DND-41 (cell line): ENCODE data around the gene CEP63.

ENCODE experiments used
- ATAC-seq: fragments of 200-7000 bp; cut with Tn5 transposase; 3 replicates; pipeline ENCODE4 v1.9.1; 2021; ENCODE audit warnings: low read depth; ENCODE audit not compliant: insufficient read depth
- DNase-seq: peaks from one replicate; pipeline ENCODE4 v3.0.0-alpha.2; 2020
- H2AFZ ChIP-seq: 2 replicates; pipeline ENCODE4 v1.6.0; 2012; ENCODE audit warnings: low read depth, low read length
- H3K27ac ChIP-seq: 2 replicates; pipeline ENCODE4 v1.5.1; 2012; ENCODE audit warnings: low read length, inconsistent platforms
- H3K27me3 ChIP-seq: fragments of 200-600 bp; sonication (generic); 2 replicates; pipeline ENCODE4 v1.6.0; 2012; ENCODE audit warnings: low read length, mild to moderate bottlenecking, inconsistent platforms; ENCODE audit not compliant: insufficient read depth, poor library complexity
- H3K36me3 ChIP-seq: 2 replicates; pipeline ENCODE4 v1.5.1; 2012; ENCODE audit warnings: low read length, inconsistent platforms; ENCODE audit not compliant: insufficient read depth
- H3K4me1 ChIP-seq: 2 replicates; pipeline ENCODE4 v1.5.1; 2012; ENCODE audit warnings: mild to moderate bottlenecking, low read length; ENCODE audit not compliant: insufficient read depth
- H3K4me2 ChIP-seq: 2 replicates; pipeline ENCODE4 v1.6.0; 2012; ENCODE audit warnings: mild to moderate bottlenecking, moderate library complexity, low read length, inconsistent platforms; ENCODE audit not compliant: insufficient read depth
- H3K4me3 ChIP-seq, 2 experiments: fragments of 200-600 bp in 1 of 2; shearing (Covaris generic) in 1 of 2; 2 replicates each; pipeline ENCODE4 v1.5.1; 2012 to 2016; ENCODE audit warnings: inconsistent platforms in 2 of 2, low read length in 2 of 2, mild to moderate bottlenecking in 2 of 2, low read depth in 1 of 2, moderate library complexity in 1 of 2
- H3K79me2 ChIP-seq: 2 replicates; pipeline ENCODE4 v1.6.0; 2012; ENCODE audit warnings: low read length, inconsistent platforms; ENCODE audit not compliant: insufficient read depth
- H3K9ac ChIP-seq: 2 replicates; pipeline ENCODE4 v1.6.0; 2012; ENCODE audit warnings: low read depth, mild to moderate bottlenecking, inconsistent platforms, low read length, moderate library complexity
- H3K9me3 ChIP-seq: 2 replicates; pipeline ENCODE4 v1.5.1; 2012; ENCODE audit warnings: low read length, moderate library complexity, mild to moderate bottlenecking, inconsistent platforms; ENCODE audit not compliant: insufficient read depth, severe bottlenecking
- H4K20me1 ChIP-seq: 2 replicates; pipeline ENCODE4 v1.6.0; 2012; ENCODE audit warnings: low read length; ENCODE audit not compliant: insufficient read depth
- EZH2 ChIP-seq: IDR thresholded peaks from 3 replicates; pipeline ENCODE4 v1.6.1; 2012; ENCODE audit warnings: borderline replicate concordance, low read depth, mild to moderate bottlenecking, moderate library complexity, low read length, inconsistent platforms; ENCODE audit not compliant: severe bottlenecking
- TF ChIP-seq, protein P1 (sequence below): IDR thresholded peaks from 2 replicates; pipeline ENCODE4 v1.5.1; 2012; ENCODE audit warnings: borderline replicate concordance, low read length, moderate library complexity, mild to moderate bottlenecking; ENCODE audit not compliant: poor library complexity, severe bottlenecking; ENCODE audit errors: extremely low read depth

CEP63 gene

DNA sequence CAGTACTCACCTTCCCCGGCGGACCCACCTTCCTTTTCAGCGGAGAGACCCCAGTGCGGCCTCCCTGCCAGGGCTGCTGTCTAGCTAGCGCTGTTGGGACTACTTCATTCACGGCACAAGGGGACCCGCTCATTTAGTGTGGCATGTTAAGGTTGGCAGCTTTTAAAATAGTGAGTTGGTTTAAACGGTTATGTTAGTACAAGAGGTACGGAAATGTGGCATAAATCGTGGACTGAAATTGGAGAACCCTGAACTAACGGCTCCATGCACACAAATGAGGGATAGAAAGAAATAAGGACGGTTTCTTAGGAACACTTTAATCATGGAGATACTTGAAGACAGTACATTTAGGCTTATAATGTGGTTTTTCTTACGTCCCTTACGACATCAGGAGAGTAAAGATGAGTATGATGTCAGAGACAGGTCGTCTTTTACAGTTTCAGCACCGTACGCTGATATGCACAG is 752 bp downstream of the CEP63 start:
- ATAC-seq (peak; percentile 39), DNase-seq (peak; percentile 46)
- Histone ChIP-seq H4K20me1 (no peaks in the 10 kb centered on the region), H3K4me2 (peak overlapping the region; percentile 78), H3K4me3 (peak overlapping the region; percentile 88 to 91), H2AFZ (peak overlapping the region; percentile 75), H3K9ac (peak overlapping the region; percentile 94), H3K27ac (peak overlapping the region; percentile 92), H3K9me3 (no peaks in the 10 kb centered on the region), H3K79me2 (peaks cover 81% of the 10 kb centered on the region), H3K27me3 (no peaks in the 10 kb centered on the region), H3K36me3 (peaks cover 25% of the 10 kb centered on the region), H3K4me1 (peaks cover 39% of the 10 kb centered on the region)
- no peak for TF ChIP-seq EZH2
- TF ChIP-seq, protein P1, sequence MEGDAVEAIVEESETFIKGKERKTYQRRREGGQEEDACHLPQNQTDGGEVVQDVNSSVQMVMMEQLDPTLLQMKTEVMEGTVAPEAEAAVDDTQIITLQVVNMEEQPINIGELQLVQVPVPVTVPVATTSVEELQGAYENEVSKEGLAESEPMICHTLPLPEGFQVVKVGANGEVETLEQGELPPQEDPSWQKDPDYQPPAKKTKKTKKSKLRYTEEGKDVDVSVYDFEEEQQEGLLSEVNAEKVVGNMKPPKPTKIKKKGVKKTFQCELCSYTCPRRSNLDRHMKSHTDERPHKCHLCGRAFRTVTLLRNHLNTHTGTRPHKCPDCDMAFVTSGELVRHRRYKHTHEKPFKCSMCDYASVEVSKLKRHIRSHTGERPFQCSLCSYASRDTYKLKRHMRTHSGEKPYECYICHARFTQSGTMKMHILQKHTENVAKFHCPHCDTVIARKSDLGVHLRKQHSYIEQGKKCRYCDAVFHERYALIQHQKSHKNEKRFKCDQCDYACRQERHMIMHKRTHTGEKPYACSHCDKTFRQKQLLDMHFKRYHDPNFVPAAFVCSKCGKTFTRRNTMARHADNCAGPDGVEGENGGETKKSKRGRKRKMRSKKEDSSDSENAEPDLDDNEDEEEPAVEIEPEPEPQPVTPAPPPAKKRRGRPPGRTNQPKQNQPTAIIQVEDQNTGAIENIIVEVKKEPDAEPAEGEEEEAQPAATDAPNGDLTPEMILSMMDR: no peak

DNA sequence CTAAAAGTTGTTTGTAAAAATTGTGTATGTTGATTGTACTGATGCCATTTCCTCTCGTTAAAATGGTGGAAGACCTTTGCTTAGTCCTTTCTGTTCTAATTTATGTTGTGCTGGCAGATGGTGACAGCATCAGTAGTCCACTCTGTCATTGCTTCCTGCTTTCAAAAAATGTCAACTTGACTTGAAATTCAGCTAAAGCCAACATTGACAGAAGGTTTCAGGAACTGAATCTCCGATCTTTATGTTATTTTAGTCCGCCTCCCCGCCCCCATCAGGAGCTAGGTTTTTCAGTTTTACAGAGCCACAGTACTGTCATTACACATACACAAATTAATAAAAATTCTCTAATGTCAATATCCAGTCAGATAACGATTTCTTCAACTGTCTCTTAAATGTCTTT is 1.5 kb downstream of the CEP63 start:
- Histone ChIP-seq H3K4me1 (peaks cover 39% of the 10 kb centered on the region), H4K20me1 (no peaks in the 10 kb centered on the region), H3K27me3 (no peaks in the 10 kb centered on the region), H3K9ac (peak overlapping the region; percentile 94), H2AFZ (no peak overlapping the region), H3K4me3 (peak overlapping the region; percentile 88 to 91; a peak in 3 of 4 replicates), H3K9me3 (no peaks in the 10 kb centered on the region), H3K27ac (peak overlapping the region; percentile 92), H3K4me2 (peak overlapping the region; percentile 78), H3K36me3 (peaks cover 18% of the 10 kb centered on the region), H3K79me2 (peaks cover 87% of the 10 kb centered on the region)
- DNase-seq (no peak), ATAC-seq (no peak)
- no peak for TF ChIP-seq EZH2
- TF ChIP-seq, protein P1: no peak

DNA sequence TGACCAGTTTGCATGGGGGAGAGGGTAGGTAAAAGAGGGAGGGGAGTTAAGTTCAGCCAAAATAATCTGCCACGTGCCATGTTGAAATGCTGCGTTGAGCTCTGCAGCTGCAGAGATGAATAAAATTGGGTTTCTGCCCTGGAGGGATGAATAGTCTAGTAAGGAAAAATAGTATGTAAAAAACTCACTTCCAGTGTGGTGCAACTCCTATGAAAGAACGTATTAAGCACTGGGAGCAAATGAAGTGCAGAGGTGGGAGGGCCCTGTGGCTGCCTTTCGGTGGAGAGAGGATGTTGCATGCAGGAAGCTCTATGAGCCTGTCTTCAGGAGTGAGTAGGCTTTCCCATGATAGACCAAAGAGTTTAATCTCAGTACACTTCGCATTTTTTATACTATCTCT is 8.6 kb downstream of the CEP63 start:
- no peak overlapping the region for H3K4me3 ChIP-seq
- no peak overlapping the region for H2AFZ ChIP-seq
- peaks cover 7% of the 10 kb centered on the region; the same call in 1 of the 2 replicates for H4K20me1 ChIP-seq
- H3K9ac ChIP-seq: no peak overlapping the region
- TF ChIP-seq, protein P1: no peak
- no peak for TF ChIP-seq EZH2
- H3K9me3 ChIP-seq: no peaks in the 10 kb centered on the region
- no peaks in the 10 kb centered on the region for H3K27me3 ChIP-seq
- no peak overlapping the region for H3K27ac ChIP-seq
- no peak overlapping the region for H3K4me2 ChIP-seq
- H3K36me3 ChIP-seq: peaks cover 15% of the 10 kb centered on the region
- peaks cover 86% of the 10 kb centered on the region for H3K79me2 ChIP-seq
- no peak for DNase-seq
- ATAC-seq: 0 out of 3 replicates have a peak, but pooled peaks have one; percentile 52
- 0 out of 2 replicates have a peak, but pooled peaks cover 2% of the 10 kb centered on the region for H3K4me1 ChIP-seq
